ENCODE measurements around the gene NCKAP5.

NCKAP5 gene

GRCh38 chr2:132936261-132936660, 632.0 kb downstream of the NCKAP5 start:
- Histone ChIP-seq H3K9me3 (ENCODE audit: severe bottlenecking) (no peaks in the 10 kb centered on the region), H3K4me3 (ENCODE audit: low read depth, low read length) (no peak overlapping the region), H3K27me3 (ENCODE audit: insufficient read depth, low read depth, severe bottlenecking) (no peaks in the 10 kb centered on the region), H3K27ac (no peak overlapping the region), H3K36me3 (no peaks in the 10 kb centered on the region)
- no peak for DNase-seq
- TF ChIP-seq CTCF (IDR thresholded peaks at IDR 0.05; ENCODE audit: low read depth, low read length), result no peak

DNA sequence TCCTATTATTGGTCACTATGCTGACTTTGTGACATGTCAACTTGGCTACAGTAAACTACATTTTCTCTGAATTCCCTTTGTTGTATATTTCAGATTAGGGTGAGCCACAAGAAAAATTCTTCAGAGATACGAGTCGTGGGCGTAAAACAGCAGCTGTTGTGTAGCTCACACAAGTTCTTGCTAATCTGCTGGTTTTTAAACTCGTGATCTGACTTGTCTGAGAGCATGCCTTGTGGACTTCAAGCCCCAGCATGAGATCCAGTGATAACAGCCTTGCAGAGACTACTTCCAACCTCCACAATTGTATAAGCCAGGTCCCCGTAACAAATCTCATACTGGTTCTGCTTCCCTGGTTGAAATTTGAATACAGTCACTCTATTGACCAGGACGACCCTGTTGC, 638.5 kb downstream of the NCKAP5 start:
- TF ChIP-seq CTCF (IDR thresholded peaks at IDR 0.05; ENCODE audit: low read depth, low read length), result no peak
- DNase-seq, result no peak
- no peaks in the 10 kb centered on the region for H3K27me3 ChIP-seq (ENCODE audit: insufficient read depth, low read depth, severe bottlenecking)
- no peaks in the 10 kb centered on the region for H3K9me3 ChIP-seq (ENCODE audit: severe bottlenecking)
- no peaks in the 10 kb centered on the region for H3K36me3 ChIP-seq
- no peak overlapping the region for H3K27ac ChIP-seq
- H3K4me3 ChIP-seq (ENCODE audit: low read depth, low read length), result no peak overlapping the region

GRCh38 chr2:132923787-132924186, 644.5 kb downstream of the NCKAP5 start:
- Histone ChIP-seq H3K27me3 (ENCODE audit: insufficient read depth, low read depth, severe bottlenecking) (no peaks in the 10 kb centered on the region), H3K9me3 (ENCODE audit: severe bottlenecking) (no peaks in the 10 kb centered on the region), H3K4me3 (ENCODE audit: low read depth, low read length) (no peak overlapping the region), H3K36me3 (no peaks in the 10 kb centered on the region), H3K27ac (no peak overlapping the region)
- TF ChIP-seq CTCF (IDR thresholded peaks at IDR 0.05; ENCODE audit: low read depth, low read length), result no peak
- DNase-seq, result no peak

DNA sequence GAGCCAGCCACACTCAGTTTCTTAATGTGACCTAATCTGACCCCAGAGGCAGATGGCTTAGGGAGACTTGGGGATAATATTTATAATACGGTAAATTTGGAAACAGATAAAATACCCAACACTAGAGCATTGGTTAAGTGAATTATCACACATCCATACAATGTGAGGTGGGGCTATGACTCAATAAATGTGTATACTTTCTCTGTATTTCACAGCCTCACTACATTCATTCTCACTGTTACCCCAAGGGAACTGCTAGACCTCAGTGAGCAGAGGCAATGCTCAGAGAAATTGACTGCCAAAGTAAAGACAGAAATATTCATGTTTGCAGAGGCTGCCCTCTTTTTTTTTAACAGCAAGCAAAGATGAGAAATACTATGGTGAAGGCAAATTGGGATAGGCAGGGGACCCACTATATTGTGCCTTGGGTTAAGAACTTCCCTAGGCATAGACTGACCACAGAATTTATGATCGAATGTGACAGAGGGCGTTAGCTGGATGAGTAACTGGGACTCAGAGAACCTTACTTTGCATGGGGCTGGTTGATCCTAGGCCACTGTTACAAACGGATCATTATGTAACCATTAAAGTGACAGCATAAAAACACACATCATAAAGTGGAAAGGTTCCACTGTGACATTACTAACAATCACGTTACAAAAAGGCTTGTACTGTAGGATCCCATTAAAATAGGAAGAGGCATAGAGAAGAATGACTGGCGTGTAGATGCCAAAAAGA, 652.3 kb downstream of the NCKAP5 start:
- no peak for TF ChIP-seq CTCF (IDR thresholded peaks at IDR 0.05; ENCODE audit: low read depth, low read length)
- no peak overlapping the region for H3K27ac ChIP-seq
- no peaks in the 10 kb centered on the region for H3K27me3 ChIP-seq (ENCODE audit: insufficient read depth, low read depth, severe bottlenecking)
- no peaks in the 10 kb centered on the region for H3K36me3 ChIP-seq
- DNase-seq, result no peak
- no peak overlapping the region for H3K4me3 ChIP-seq (ENCODE audit: low read depth, low read length)
- H3K9me3 ChIP-seq (ENCODE audit: severe bottlenecking), result no peaks in the 10 kb centered on the region

- peak; percentile 41 for TF ChIP-seq CTCF (IDR thresholded peaks at IDR 0.05; ENCODE audit: low read depth, low read length)
- no peak for DNase-seq
- no peaks in the 10 kb centered on the region; the same call in 1 of the 2 replicates for H3K36me3 ChIP-seq
Observed at GRCh38 chr2:132911726-132912724, 656.2 kb downstream of the NCKAP5 start.

More at GRCh38 chr2:132911726-132912724, 656.2 kb downstream of the NCKAP5 start:
- no peak overlapping the region for H3K4me3 ChIP-seq (ENCODE audit: low read depth, low read length)
- no peaks in the 10 kb centered on the region for H3K27me3 ChIP-seq (ENCODE audit: insufficient read depth, low read depth, severe bottlenecking)
- peaks cover 5% of the 10 kb centered on the region for H3K9me3 ChIP-seq (ENCODE audit: severe bottlenecking)
- H3K27ac ChIP-seq, result no peak overlapping the region

Data from WERI-Rb-1 (cell line).